Upper lobe of left lung (tissue), 4 donors: ENCODE data around the gene PROSER2.

Experiments used
- EP300 ChIP-seq, 4 donors: sonication (generic); formaldehyde crosslinking; IDR thresholded peaks; one replicate each; pipeline ENCODE4 v1.5.1; 2017; ENCODE audit warnings: antibody characterized with exemption in 4 of 4, control low read depth in 2 of 4
- POLR2A ChIP-seq, 4 donors: fragments of 450-650 bp; IDR thresholded peaks; one replicate each; pipeline ENCODE4 v1.5.1; 2016 to 2017; ENCODE audit warnings: antibody characterized with exemption in 4 of 4, mild to moderate bottlenecking in 2 of 4
- POLR2AphosphoS5 ChIP-seq, 2 donors: sonication (generic); formaldehyde crosslinking; IDR thresholded peaks; one replicate each; pipeline ENCODE4 v1.5.1; 2017; ENCODE audit warnings: antibody characterized with exemption in 2 of 2
- TF ChIP-seq, protein P1 (sequence below), 6 experiments: fragments of 450-650 bp in 4 of 6; fragments of 200-600 bp in 2 of 6; sonication (generic) in 2 of 6; IDR thresholded peaks; one replicate each; pipeline ENCODE4 v1.5.1; 2016 to 2019; ENCODE audit warnings: antibody characterized with exemption in 6 of 6

- TF ChIP-seq POLR2A (IDR thresholded peaks at IDR 0.05) (no peak), EP300 (IDR thresholded peaks at IDR 0.05) (no peak), POLR2AphosphoS5 (IDR thresholded peaks at IDR 0.05) (no peak)
- TF ChIP-seq, protein P1, sequence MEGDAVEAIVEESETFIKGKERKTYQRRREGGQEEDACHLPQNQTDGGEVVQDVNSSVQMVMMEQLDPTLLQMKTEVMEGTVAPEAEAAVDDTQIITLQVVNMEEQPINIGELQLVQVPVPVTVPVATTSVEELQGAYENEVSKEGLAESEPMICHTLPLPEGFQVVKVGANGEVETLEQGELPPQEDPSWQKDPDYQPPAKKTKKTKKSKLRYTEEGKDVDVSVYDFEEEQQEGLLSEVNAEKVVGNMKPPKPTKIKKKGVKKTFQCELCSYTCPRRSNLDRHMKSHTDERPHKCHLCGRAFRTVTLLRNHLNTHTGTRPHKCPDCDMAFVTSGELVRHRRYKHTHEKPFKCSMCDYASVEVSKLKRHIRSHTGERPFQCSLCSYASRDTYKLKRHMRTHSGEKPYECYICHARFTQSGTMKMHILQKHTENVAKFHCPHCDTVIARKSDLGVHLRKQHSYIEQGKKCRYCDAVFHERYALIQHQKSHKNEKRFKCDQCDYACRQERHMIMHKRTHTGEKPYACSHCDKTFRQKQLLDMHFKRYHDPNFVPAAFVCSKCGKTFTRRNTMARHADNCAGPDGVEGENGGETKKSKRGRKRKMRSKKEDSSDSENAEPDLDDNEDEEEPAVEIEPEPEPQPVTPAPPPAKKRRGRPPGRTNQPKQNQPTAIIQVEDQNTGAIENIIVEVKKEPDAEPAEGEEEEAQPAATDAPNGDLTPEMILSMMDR (IDR thresholded peaks at IDR 0.05) = no peak
Measured at GRCh38 chr10:11902646-11903045, 79.5 kb downstream of the PROSER2 start.
